Central memory CD8-positive, alpha-beta T cell (primary cell): ENCODE measurements around the gene STRADA.
"Not testable (repeated sequence)": the region's sequence is repeated elsewhere in the genome, so short reads cannot be mapped to it uniquely, and the experiment has no call there.

Experiments
- ATAC-seq: fragments of 150-1000 bp; cut with Tn5 transposase; replicated peaks from 2 replicates; pipeline ENCODE4 v1.10.0; 2022; ENCODE audit warnings: mild to moderate bottlenecking, moderate FRiP score, moderate number of reproducible peaks; ENCODE audit not compliant: poor library complexity, severe bottlenecking; ENCODE audit errors: extremely low read depth
- DNase-seq, 2 donors: peaks; one replicate each; pipeline ENCODE4 v3.0.0; 2021; ENCODE audit warnings: low spot score in 2 of 2
- H3K27ac Mint-ChIP-seq: one replicate; pipeline ENCODE4 v1.8.0; 2022; ENCODE audit warnings: low read depth, mild to moderate bottlenecking, moderate library complexity, mixed read lengths
- H3K27me3 Mint-ChIP-seq: one replicate; pipeline ENCODE4 v1.8.0; 2022; ENCODE audit warnings: mixed read lengths
- H3K36me3 Mint-ChIP-seq: one replicate; pipeline ENCODE4 v1.8.0; 2022; ENCODE audit warnings: mild to moderate bottlenecking, moderate library complexity, mixed read lengths; ENCODE audit not compliant: insufficient read depth
- H3K4me1 Mint-ChIP-seq: one replicate; pipeline ENCODE4 v1.8.0; 2022; ENCODE audit warnings: mixed read lengths
- H3K4me3 Mint-ChIP-seq: one replicate; pipeline ENCODE4 v1.8.0; 2022; ENCODE audit warnings: mild to moderate bottlenecking, moderate library complexity, mixed read lengths
- H3K9me3 Mint-ChIP-seq: one replicate; pipeline ENCODE4 v1.8.0; 2022; ENCODE audit warnings: mixed read lengths

Gene STRADA

GRCh38 chr17:63741143-63741407 lies 524 bp downstream of the STRADA start:
- no peak for DNase-seq
- no peak for ATAC-seq
- Mint-ChIP-seq H3K27me3 (no peaks in the 10 kb centered on the region), H3K9me3 (no peaks in the 10 kb centered on the region), H3K4me1 (peaks cover 27% of the 10 kb centered on the region), H3K36me3 (peaks cover 22% of the 10 kb centered on the region), H3K27ac (peak overlapping the region; percentile 83), H3K4me3 (peak overlapping the region; percentile 86)

- DNase-seq (no peak), ATAC-seq (no peak)
- peak overlapping the region; percentile 86 for H3K4me3 Mint-ChIP-seq
- peaks cover 19% of the 10 kb centered on the region for H3K36me3 Mint-ChIP-seq
- peaks cover 27% of the 10 kb centered on the region for H3K4me1 Mint-ChIP-seq
- no peaks in the 10 kb centered on the region for H3K27me3 Mint-ChIP-seq
- H3K27ac Mint-ChIP-seq: peak overlapping the region; percentile 83
- H3K9me3 Mint-ChIP-seq: no peaks in the 10 kb centered on the region
These were observed 996 bp downstream of the STRADA start for GRCh38 chr17:63740464-63741142.

GRCh38 chr17:63735691-63736090 lies 5.9 kb downstream of the STRADA start:
- ATAC-seq (no peak), DNase-seq (no peak)
- no peaks in the 10 kb centered on the region for H3K27me3 Mint-ChIP-seq
- no peak overlapping the region for H3K27ac Mint-ChIP-seq
- no peak overlapping the region for H3K4me3 Mint-ChIP-seq
- peaks cover 22% of the 10 kb centered on the region for H3K4me1 Mint-ChIP-seq
- no peaks in the 10 kb centered on the region for H3K9me3 Mint-ChIP-seq
- peaks cover 2% of the 10 kb centered on the region for H3K36me3 Mint-ChIP-seq

- no peak overlapping the region for H3K27ac Mint-ChIP-seq
- no peak overlapping the region for H3K4me3 Mint-ChIP-seq
- ATAC-seq: no peak
- no peak for DNase-seq
- peaks cover 15% of the 10 kb centered on the region for H3K36me3 Mint-ChIP-seq
- no peaks in the 10 kb centered on the region for H3K4me1 Mint-ChIP-seq
- no peaks in the 10 kb centered on the region for H3K9me3 Mint-ChIP-seq
- no peaks in the 10 kb centered on the region for H3K27me3 Mint-ChIP-seq
These were observed 19.2 kb downstream of the STRADA start for GRCh38 chr17:63722403-63722802.

GRCh38 chr17:63720194-63720593 lies 21.4 kb downstream of the STRADA start:
- not testable (repeated sequence) for H3K27ac Mint-ChIP-seq, H3K27me3 Mint-ChIP-seq, DNase-seq, H3K4me1 Mint-ChIP-seq, H3K4me3 Mint-ChIP-seq, H3K9me3 Mint-ChIP-seq, ATAC-seq
- peaks cover 15% of the 10 kb centered on the region for H3K36me3 Mint-ChIP-seq

GRCh38 chr17:63718988-63719387 lies 22.6 kb downstream of the STRADA start:
- Mint-ChIP-seq H3K9me3 (no peaks in the 10 kb centered on the region), H3K4me3 (no peak overlapping the region), H3K36me3 (peaks cover 8% of the 10 kb centered on the region), H3K27me3 (no peaks in the 10 kb centered on the region), H3K4me1 (no peaks in the 10 kb centered on the region), H3K27ac (no peak overlapping the region)
- DNase-seq (no peak), ATAC-seq (no peak)

- Mint-ChIP-seq H3K4me3 (no peak overlapping the region), H3K27ac (peak overlapping the region; percentile 32), H3K4me1 (no peaks in the 10 kb centered on the region), H3K27me3 (no peaks in the 10 kb centered on the region), H3K36me3 (peaks cover 14% of the 10 kb centered on the region), H3K9me3 (no peaks in the 10 kb centered on the region)
- DNase-seq: no peak
- ATAC-seq: no peak
These were observed 25.2 kb downstream of the STRADA start for GRCh38 chr17:63716426-63716825.

GRCh38 chr17:63714550-63715277 lies 26.9 kb downstream of the STRADA start:
- ATAC-seq: no peak
- no peak for DNase-seq
- Mint-ChIP-seq H3K27ac (no peak overlapping the region), H3K27me3 (no peaks in the 10 kb centered on the region), H3K9me3 (no peaks in the 10 kb centered on the region), H3K4me1 (peaks cover 6% of the 10 kb centered on the region), H3K4me3 (no peak overlapping the region), H3K36me3 (peaks cover 17% of the 10 kb centered on the region)

GRCh38 chr17:63709110-63709509 lies 32.5 kb downstream of the STRADA start:
- Mint-ChIP-seq H3K4me1 (peaks cover 45% of the 10 kb centered on the region), H3K9me3 (no peaks in the 10 kb centered on the region), H3K4me3 (peak overlapping the region; percentile 23), H3K27me3 (no peaks in the 10 kb centered on the region), H3K27ac (peak overlapping the region; percentile 81), H3K36me3 (peaks cover 17% of the 10 kb centered on the region)
- no peak for ATAC-seq
- DNase-seq: no peak

- H3K4me3 Mint-ChIP-seq: peak overlapping the region; percentile 66
- peaks cover 21% of the 10 kb centered on the region for H3K36me3 Mint-ChIP-seq
- peak overlapping the region; percentile 69 for H3K27ac Mint-ChIP-seq
- peak; percentile 61 for ATAC-seq
- no peaks in the 10 kb centered on the region for H3K27me3 Mint-ChIP-seq
- peak in 1 of 2 donors; percentile 40 for DNase-seq
- peaks cover 65% of the 10 kb centered on the region for H3K4me1 Mint-ChIP-seq
- no peaks in the 10 kb centered on the region for H3K9me3 Mint-ChIP-seq
These were observed 34.4 kb downstream of the STRADA start for GRCh38 chr17:63707151-63707550.

GRCh38 chr17:63706336-63707082 lies 35.1 kb downstream of the STRADA start:
- Mint-ChIP-seq H3K27ac (peak overlapping the region; percentile 69), H3K36me3 (peaks cover 26% of the 10 kb centered on the region), H3K9me3 (no peaks in the 10 kb centered on the region), H3K4me1 (peaks cover 71% of the 10 kb centered on the region), H3K4me3 (peak overlapping the region; percentile 66), H3K27me3 (no peaks in the 10 kb centered on the region)
- ATAC-seq: peak; percentile 27
- DNase-seq: no peak

GRCh38 chr17:63705657-63706056 lies 35.9 kb downstream of the STRADA start:
- no peak for DNase-seq
- peak overlapping the region; percentile 66 for H3K4me3 Mint-ChIP-seq
- no peak for ATAC-seq
- no peaks in the 10 kb centered on the region for H3K9me3 Mint-ChIP-seq
- H3K36me3 Mint-ChIP-seq: peaks cover 31% of the 10 kb centered on the region
- H3K27ac Mint-ChIP-seq: peak overlapping the region; percentile 24
- H3K27me3 Mint-ChIP-seq: no peaks in the 10 kb centered on the region
- peaks cover 79% of the 10 kb centered on the region for H3K4me1 Mint-ChIP-seq

GRCh38 chr17:63704836-63705235 lies 36.8 kb downstream of the STRADA start:
- ATAC-seq: no peak
- Mint-ChIP-seq H3K9me3 (no peaks in the 10 kb centered on the region), H3K27ac (no peak overlapping the region), H3K4me1 (peaks cover 73% of the 10 kb centered on the region), H3K4me3 (peak overlapping the region; percentile 66), H3K36me3 (peaks cover 28% of the 10 kb centered on the region), H3K27me3 (no peaks in the 10 kb centered on the region)
- DNase-seq: no peak
